WTC11 (cell line): ENCODE measurements around the gene PPCDC. TPM values are rescaled to one million over a fixed set of nuclear protein-coding genes. Genes with fewer than 3 reads are reported as not detected.
A peak's percentile ranks its signal among the peaks of the same experiment; 100 is the strongest.

ENCODE experiments used
- AFF4 ChIP-seq: sonication (generic); formaldehyde crosslinking; IDR thresholded peaks from 2 replicates; pipeline ENCODE4 v1.8.1; 2023; ENCODE audit warnings: mild to moderate bottlenecking, missing genetic modification reagents, borderline replicate concordance
- ATF2 ChIP-seq: sonication (generic); formaldehyde crosslinking; IDR thresholded peaks from 2 replicates; pipeline ENCODE4 v1.8.1; 2022; ENCODE audit warnings: low read depth, missing genetic modification reagents, borderline replicate concordance
- CBFB ChIP-seq: sonication (generic); formaldehyde crosslinking; IDR thresholded peaks from 2 replicates; pipeline ENCODE4 v1.8.1; 2022; ENCODE audit warnings: mild to moderate bottlenecking, low read depth, missing genetic modification reagents
- E2F5 ChIP-seq: sonication (generic); formaldehyde crosslinking; IDR thresholded peaks from 2 replicates; pipeline ENCODE4 v1.8.1; 2022; ENCODE audit warnings: mild to moderate bottlenecking, moderate library complexity, missing genetic modification reagents
- ELF4 ChIP-seq: sonication (generic); formaldehyde crosslinking; IDR thresholded peaks from 2 replicates; pipeline ENCODE4 v1.8.1; 2022; ENCODE audit warnings: low read depth, mild to moderate bottlenecking, moderate library complexity, missing genetic modification reagents
- FOXJ3 ChIP-seq: sonication (generic); formaldehyde crosslinking; IDR thresholded peaks from 2 replicates; pipeline ENCODE4 v1.9.0; 2021; ENCODE audit warnings: missing genetic modification reagents, mild to moderate bottlenecking, borderline replicate concordance
- JAZF1 ChIP-seq: fragments of 250-450 bp; sonication (Bioruptor Pico); IDR thresholded peaks from 2 replicates; pipeline ENCODE4 v1.9.0; 2021; ENCODE audit warnings: moderate library complexity, mild to moderate bottlenecking, inconsistent platforms
- KAT7 ChIP-seq: sonication (generic); formaldehyde crosslinking; IDR thresholded peaks from 2 replicates; pipeline ENCODE4 v1.8.1; 2023; ENCODE audit warnings: missing genetic modification reagents, mild to moderate bottlenecking, borderline replicate concordance
- MXD4 ChIP-seq: fragments of 250-450 bp; sonication (Bioruptor Pico); IDR thresholded peaks from 2 replicates; pipeline ENCODE4 v1.8.0; 2021; ENCODE audit warnings: mild to moderate bottlenecking, moderate library complexity, borderline replicate concordance
- MYBL2 ChIP-seq: sonication (generic); formaldehyde crosslinking; IDR thresholded peaks from 2 replicates; pipeline ENCODE4 v1.8.1; 2023; ENCODE audit warnings: mild to moderate bottlenecking, moderate library complexity, missing genetic modification reagents
- NFATC4 ChIP-seq: fragments of 250-450 bp; sonication (Bioruptor Pico); IDR thresholded peaks from 2 replicates; pipeline ENCODE4 v1.9.0; 2021; ENCODE audit warnings: mild to moderate bottlenecking
- PREB ChIP-seq: sonication (generic); formaldehyde crosslinking; IDR thresholded peaks from 2 replicates; pipeline ENCODE4 v1.8.1; 2022; ENCODE audit warnings: mild to moderate bottlenecking, missing genetic modification reagents, moderate library complexity, borderline replicate concordance
- RELA ChIP-seq: sonication (generic); formaldehyde crosslinking; IDR thresholded peaks from 2 replicates; pipeline ENCODE4 v1.8.1; 2022; ENCODE audit warnings: missing genetic modification reagents, mild to moderate bottlenecking, borderline replicate concordance
- SMAD4 ChIP-seq: sonication (generic); formaldehyde crosslinking; IDR thresholded peaks from 2 replicates; pipeline ENCODE4 v1.8.0; 2022; ENCODE audit warnings: mild to moderate bottlenecking, missing genetic modification reagents
- TEAD4 ChIP-seq: sonication (generic); formaldehyde crosslinking; IDR thresholded peaks from 2 replicates; pipeline ENCODE4 v1.8.0; 2022; ENCODE audit warnings: mild to moderate bottlenecking, missing genetic modification reagents
- ZMAT4 ChIP-seq: fragments of 250-450 bp; sonication (Bioruptor Pico); IDR thresholded peaks from 2 replicates; pipeline ENCODE4 v1.9.0; 2021; ENCODE audit warnings: mild to moderate bottlenecking
- ZNF317 ChIP-seq: sonication (generic); formaldehyde crosslinking; IDR thresholded peaks from 2 replicates; pipeline ENCODE4 v1.8.1; 2023; ENCODE audit warnings: low read depth, mild to moderate bottlenecking, moderate library complexity, missing genetic modification reagents, borderline replicate concordance
- ZNF416 ChIP-seq: fragments of 250-450 bp; sonication (Bioruptor Pico); IDR thresholded peaks from 2 replicates; pipeline ENCODE4 v1.9.0; 2021; ENCODE audit warnings: mild to moderate bottlenecking, inconsistent platforms
- ZNF423 ChIP-seq: fragments of 250-450 bp; sonication (Bioruptor Pico); IDR thresholded peaks from 2 replicates; pipeline ENCODE4 v2.1.2; 2022; ENCODE audit warnings: mild to moderate bottlenecking, moderate library complexity
- ZSCAN18 ChIP-seq: fragments of 250-450 bp; sonication (Bioruptor Pico); IDR thresholded peaks from 2 replicates; pipeline ENCODE4 v2.1.2; 2022; ENCODE audit warnings: mild to moderate bottlenecking, moderate library complexity
- total RNA-seq: library from RNA; stranded (reverse); gene quantifications from 3 replicates; pipeline ENCODE4 v1.2.3, GENCODE V29; 2021
- TF ChIP-seq, protein P1 (sequence below): sonication (generic); formaldehyde crosslinking; IDR thresholded peaks from 2 replicates; pipeline ENCODE4 v1.8.0; 2022; ENCODE audit warnings: mild to moderate bottlenecking, missing genetic modification reagents
- TF ChIP-seq, protein P2 (sequence below): fragments of 250-450 bp; sonication (Bioruptor Pico); conservative IDR thresholded peaks from 2 replicates; pipeline ENCODE4 v1.9.0; 2021; ENCODE audit warnings: mild to moderate bottlenecking
- TF ChIP-seq, protein P3 (sequence below): sonication (generic); formaldehyde crosslinking; IDR thresholded peaks from 2 replicates; pipeline ENCODE4 v1.8.1; 2023; ENCODE audit warnings: mild to moderate bottlenecking, missing genetic modification reagents
- TF ChIP-seq, protein P4 (sequence below): sonication (generic); formaldehyde crosslinking; IDR thresholded peaks from 2 replicates; pipeline ENCODE4 v1.8.0; 2022; ENCODE audit warnings: mild to moderate bottlenecking, missing genetic modification reagents

Gene PPCDC
- total RNA-seq, 1 experiment from 2014 or later: 30.1 TPM

DNA sequence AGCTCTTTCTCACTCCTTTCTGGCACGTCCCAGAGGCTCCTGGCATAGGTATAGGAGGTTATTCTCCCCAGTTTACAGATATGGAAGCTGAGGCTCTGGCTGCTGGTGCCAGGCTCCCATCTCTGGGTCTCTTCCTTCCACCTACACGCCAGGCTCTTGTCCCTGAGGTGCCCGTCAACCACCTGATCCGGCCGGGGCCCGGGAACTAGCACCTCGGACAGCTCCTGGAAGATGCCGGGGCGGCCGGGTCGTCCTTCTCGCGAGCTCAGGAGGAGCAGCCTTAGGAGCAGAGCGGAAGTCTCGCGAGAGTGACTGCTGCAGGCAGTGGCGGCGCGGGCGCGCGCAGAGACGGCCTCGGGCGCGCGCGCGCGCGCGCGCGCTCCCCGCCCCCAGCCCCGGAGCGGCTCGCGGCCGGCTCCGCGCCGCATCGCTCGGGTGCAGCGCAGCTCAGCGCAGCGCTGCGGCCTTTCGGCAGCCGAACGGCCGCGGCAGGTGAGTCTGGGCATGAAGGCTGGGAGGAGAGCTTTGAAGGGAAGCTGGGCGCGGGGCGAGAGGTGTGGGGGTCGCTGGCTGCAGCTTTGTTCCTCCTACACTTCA lies 28.1 kb upstream of the PPCDC start, which contains the start of gene SCAMP5 (continued):
- TF ChIP-seq ELF4 (CRISPR knock-in tag) (no peak), ZSCAN18 (CRISPR knock-in tag) (no peak), FOXJ3 (CRISPR knock-in tag) (no peak), MXD4 (CRISPR knock-in tag) (no peak), TEAD4 (peak; percentile 80; the same call in 1 of the 2 replicates), E2F5 (no peak), AFF4 (CRISPR knock-in tag) (peak; percentile 29; the same call in 1 of the 2 replicates), SMAD4 (CRISPR knock-in tag) (no peak), NFATC4 (CRISPR knock-in tag) (no peak), RELA (CRISPR knock-in tag) (0 out of 2 replicates have a peak, but pooled peaks have one; percentile 69), KAT7 (CRISPR knock-in tag) (no peak), JAZF1 (CRISPR knock-in tag) (no peak), ZMAT4 (no peak), ZNF416 (CRISPR knock-in tag) (no peak), ZNF317 (CRISPR knock-in tag) (no peak), PREB (no peak), MYBL2 (CRISPR knock-in tag) (peak; percentile 32; the same call in 1 of the 2 replicates), ATF2 (CRISPR knock-in tag) (no peak), CBFB (CRISPR knock-in tag) (no peak), ZNF423 (CRISPR knock-in tag) (no peak)
- TF ChIP-seq, protein P1, sequence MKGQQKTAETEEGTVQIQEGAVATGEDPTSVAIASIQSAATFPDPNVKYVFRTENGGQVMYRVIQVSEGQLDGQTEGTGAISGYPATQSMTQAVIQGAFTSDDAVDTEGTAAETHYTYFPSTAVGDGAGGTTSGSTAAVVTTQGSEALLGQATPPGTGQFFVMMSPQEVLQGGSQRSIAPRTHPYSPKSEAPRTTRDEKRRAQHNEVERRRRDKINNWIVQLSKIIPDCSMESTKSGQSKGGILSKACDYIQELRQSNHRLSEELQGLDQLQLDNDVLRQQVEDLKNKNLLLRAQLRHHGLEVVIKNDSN (CRISPR knock-in tag): peak; percentile 75; the same call in 1 of the 2 replicates
- TF ChIP-seq, protein P2, sequence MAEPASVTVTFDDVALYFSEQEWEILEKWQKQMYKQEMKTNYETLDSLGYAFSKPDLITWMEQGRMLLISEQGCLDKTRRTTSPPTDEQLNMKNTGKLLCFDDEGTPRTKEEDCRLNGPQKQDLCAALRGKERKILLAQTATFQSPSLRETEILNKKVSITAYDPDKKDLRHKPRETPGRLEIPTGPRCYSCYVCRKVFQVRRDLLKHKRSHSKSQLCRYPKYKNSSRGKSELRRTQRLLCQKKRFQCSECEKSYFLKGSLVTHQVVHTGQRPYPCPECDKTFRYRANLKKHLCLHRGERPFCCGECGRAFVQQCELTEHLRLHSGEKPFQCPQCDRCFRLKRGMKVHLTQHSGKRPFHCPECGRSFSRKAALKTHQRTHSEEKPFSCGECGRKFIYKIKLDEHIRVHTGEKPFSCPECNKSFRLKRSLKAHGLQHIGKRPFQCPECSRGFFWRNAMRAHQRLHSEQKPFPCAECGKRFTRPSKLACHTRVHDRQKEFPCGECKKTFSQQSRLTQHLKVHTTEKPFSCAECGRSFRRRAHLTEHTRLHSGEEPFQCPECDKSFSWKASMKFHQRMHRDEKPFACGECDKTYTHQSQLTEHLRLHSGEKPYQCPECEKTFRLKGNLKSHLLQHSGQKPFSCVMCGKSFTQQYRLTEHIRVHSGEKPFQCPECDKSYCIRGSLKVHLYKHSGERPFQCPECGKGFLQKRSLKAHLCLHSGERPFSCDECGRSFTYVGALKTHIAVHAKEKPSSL (CRISPR knock-in tag): no peak
- TF ChIP-seq, protein P3, sequence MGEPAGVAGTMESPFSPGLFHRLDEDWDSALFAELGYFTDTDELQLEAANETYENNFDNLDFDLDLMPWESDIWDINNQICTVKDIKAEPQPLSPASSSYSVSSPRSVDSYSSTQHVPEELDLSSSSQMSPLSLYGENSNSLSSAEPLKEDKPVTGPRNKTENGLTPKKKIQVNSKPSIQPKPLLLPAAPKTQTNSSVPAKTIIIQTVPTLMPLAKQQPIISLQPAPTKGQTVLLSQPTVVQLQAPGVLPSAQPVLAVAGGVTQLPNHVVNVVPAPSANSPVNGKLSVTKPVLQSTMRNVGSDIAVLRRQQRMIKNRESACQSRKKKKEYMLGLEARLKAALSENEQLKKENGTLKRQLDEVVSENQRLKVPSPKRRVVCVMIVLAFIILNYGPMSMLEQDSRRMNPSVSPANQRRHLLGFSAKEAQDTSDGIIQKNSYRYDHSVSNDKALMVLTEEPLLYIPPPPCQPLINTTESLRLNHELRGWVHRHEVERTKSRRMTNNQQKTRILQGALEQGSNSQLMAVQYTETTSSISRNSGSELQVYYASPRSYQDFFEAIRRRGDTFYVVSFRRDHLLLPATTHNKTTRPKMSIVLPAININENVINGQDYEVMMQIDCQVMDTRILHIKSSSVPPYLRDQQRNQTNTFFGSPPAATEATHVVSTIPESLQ (CRISPR knock-in tag): no peak
- TF ChIP-seq, protein P4, sequence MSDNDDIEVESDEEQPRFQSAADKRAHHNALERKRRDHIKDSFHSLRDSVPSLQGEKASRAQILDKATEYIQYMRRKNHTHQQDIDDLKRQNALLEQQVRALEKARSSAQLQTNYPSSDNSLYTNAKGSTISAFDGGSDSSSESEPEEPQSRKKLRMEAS (CRISPR knock-in tag): peak; percentile 48; the same call in 1 of the 2 replicates
